Panc1 (cell line): ENCODE results near the gene ATG2B.

Experiments used
- SIN3A ChIP-seq: IDR thresholded peaks from 2 replicates; pipeline ENCODE4 v1.6.1; 2012; ENCODE audit warnings: low read depth, mild to moderate bottlenecking, low read length, moderate library complexity, borderline replicate concordance; ENCODE audit not compliant: insufficient read depth
- TF ChIP-seq, protein P1 (sequence below): fragments of 450-650 bp; IDR thresholded peaks from 2 replicates; pipeline ENCODE4 v1.5.1; 2017; ENCODE audit warnings: mild to moderate bottlenecking

DNA sequence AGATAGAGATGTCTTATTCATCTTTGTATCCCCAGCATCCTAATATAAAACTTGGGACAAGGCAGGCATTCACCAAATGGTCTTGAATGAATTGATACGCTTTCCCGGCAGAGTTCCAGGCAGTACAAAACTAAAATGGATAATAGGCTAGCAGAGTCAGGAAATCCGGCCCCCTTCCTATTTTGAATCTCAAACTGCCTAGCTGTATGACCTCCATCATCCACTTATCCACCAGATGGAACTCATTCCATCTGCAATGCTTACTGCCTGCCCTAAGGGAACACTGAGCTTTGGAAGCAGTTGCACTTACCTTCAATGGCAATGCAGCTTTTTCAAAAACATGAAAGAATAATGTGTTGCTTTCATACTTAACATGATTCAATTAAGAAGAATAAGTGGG lies 63.7 kb downstream of the ATG2B start:
- TF ChIP-seq, protein P1, sequence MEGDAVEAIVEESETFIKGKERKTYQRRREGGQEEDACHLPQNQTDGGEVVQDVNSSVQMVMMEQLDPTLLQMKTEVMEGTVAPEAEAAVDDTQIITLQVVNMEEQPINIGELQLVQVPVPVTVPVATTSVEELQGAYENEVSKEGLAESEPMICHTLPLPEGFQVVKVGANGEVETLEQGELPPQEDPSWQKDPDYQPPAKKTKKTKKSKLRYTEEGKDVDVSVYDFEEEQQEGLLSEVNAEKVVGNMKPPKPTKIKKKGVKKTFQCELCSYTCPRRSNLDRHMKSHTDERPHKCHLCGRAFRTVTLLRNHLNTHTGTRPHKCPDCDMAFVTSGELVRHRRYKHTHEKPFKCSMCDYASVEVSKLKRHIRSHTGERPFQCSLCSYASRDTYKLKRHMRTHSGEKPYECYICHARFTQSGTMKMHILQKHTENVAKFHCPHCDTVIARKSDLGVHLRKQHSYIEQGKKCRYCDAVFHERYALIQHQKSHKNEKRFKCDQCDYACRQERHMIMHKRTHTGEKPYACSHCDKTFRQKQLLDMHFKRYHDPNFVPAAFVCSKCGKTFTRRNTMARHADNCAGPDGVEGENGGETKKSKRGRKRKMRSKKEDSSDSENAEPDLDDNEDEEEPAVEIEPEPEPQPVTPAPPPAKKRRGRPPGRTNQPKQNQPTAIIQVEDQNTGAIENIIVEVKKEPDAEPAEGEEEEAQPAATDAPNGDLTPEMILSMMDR, result no peak
- no peak for TF ChIP-seq SIN3A
